GM21390 (cell line): ENCODE data around the gene MAPK8.
A peak's percentile ranks its signal among the peaks of the same experiment; 100 is the strongest.

Experiments
- ATAC-seq: cut with Tn5 transposase; IDR thresholded peaks from one replicate; pipeline ENCODE4 v1.9.1; 2021; ENCODE audit not compliant: unreplicated experiment

Gene MAPK8

DNA sequence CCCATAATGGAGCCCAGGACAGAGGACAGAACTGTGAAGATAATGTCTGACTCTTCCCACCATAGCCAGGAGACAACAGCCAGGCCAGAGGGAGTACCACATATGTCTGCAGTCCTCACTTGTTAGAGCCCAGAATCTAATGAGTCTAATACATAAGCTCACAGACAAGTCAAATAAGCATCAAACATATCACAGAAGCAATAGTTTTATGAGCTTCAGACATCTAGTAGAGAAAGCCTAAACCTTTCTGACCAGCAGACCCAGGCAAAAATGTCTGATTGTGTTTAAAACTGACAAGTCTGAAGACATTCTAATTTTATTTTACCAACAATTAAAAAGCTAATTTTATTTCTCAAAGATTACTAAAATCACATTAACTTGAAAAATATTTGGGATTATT, 75.5 kb downstream of the MAPK8 start:
- ATAC-seq, result no peak

DNA sequence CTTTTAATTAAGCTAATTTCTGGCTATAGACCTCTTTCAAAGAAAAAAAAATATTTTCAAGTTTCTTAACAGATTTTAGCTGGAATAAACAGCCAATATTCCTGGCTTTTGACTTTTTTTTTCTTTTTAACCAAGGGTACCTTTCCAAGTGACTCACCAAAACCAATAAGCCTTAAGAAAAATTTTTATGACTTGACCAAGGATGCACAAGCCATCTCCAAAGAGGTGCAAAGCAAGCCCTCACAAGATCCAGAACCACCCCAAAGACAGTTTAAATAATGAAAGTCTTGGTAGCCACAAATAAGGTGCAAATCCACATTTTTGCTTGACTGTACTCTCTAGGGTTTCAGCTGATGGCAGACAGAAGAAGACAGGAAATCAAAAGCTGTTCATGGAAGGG, 76.5 kb downstream of the MAPK8 start:
- no peak for ATAC-seq

DNA sequence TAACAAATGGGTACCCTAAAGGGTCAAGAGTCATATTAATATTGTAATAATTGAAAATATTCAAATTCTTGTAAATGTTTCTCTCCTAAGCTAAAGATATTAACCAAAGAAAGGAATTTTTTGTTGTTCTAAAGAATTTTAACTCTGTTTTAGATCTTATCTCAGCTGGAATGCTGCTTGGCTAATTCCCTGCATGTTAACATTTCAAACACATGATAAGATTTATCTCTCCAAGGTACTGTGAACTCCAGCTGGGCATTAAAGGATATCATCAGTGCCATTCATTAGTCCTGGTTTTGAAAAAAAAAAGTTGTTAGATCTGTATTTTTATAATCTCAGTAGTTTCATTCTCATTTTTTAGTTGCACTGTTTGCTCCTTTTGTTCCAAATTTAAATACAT, 76.9 kb downstream of the MAPK8 start:
- ATAC-seq, result no peak

DNA sequence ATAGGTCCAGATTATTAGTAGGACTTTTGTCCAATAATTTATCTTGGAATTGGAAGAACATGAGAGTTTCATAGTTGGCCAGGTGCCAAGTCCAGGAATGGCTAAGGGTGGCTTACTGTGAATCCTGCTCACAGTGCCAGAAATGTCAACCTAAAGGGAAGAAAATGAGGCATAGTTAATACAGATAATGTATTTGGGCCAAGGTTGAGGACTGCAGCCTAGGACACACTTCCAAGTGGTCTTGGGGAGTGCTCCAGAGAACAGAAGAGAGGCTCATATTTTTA, 78.2 kb downstream of the MAPK8 start:
- no peak for ATAC-seq

DNA sequence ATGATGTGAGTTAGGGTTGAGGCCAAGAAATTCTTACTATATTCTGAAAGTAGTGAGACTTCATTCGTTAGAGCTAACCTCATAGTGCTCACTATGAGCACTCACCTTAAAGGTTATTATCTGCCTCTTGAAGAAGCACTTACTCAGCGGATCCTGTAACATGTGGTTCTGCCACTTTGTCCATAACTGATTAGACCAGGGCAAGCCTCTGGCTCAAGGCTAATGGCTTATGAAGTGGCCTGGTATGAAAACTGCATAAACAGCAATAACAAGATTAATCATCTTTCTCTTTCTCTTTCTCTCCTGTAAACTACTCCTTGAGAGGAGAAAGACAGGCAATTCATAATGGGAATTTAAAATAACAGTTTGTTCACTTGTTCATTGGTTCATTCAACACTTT, 82.8 kb downstream of the MAPK8 start:
- ATAC-seq, result no peak

DNA sequence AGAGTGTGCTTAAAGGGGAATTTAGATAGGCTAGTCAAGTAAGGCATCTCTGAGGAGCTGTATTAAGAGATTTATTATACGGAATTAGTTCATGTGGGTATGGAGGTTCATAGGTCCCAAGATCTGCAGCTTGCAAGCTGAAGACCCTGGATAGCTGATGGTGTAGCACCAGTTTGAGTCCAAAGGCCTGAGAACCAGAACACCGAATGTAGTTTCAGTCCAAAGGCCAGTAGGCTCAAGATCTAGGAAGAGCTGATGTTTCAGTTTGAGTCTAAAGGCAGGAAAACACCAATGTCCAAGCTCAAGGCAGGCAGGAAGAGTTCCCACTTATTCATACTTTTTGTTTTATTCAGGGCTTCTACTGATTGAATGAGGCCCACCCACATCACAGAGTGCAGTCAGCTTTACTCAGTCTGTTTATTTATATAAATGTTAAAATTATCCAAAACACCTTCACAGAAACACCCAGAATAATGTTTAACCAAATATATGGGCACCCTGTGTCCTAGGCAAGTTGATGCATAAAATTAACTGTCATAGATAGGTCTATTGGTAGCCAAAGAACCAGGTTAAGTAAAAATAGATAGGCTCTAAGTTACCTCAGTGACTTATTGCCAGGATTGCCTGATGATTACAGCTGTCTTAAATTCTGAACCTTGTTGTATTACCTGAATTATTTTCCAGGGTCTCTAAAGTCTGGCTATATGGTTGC, 83.5 kb downstream of the MAPK8 start:
- no peak for ATAC-seq

DNA sequence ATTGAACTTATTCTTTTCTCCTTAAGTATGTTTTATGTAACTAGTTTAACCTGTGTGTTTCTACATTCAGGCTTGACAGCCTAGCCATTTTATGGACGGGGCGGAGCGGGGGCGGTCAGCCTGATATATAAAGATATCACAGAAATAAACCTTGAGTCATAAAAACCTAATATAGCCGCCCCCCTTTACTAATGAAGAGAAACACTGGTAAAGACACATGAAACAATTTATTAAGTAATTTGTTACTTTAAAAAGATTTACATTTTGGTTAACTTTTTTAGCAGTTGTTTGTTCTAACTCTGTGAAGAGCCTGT, 84.0 kb downstream of the MAPK8 start:
- no peak for ATAC-seq

DNA sequence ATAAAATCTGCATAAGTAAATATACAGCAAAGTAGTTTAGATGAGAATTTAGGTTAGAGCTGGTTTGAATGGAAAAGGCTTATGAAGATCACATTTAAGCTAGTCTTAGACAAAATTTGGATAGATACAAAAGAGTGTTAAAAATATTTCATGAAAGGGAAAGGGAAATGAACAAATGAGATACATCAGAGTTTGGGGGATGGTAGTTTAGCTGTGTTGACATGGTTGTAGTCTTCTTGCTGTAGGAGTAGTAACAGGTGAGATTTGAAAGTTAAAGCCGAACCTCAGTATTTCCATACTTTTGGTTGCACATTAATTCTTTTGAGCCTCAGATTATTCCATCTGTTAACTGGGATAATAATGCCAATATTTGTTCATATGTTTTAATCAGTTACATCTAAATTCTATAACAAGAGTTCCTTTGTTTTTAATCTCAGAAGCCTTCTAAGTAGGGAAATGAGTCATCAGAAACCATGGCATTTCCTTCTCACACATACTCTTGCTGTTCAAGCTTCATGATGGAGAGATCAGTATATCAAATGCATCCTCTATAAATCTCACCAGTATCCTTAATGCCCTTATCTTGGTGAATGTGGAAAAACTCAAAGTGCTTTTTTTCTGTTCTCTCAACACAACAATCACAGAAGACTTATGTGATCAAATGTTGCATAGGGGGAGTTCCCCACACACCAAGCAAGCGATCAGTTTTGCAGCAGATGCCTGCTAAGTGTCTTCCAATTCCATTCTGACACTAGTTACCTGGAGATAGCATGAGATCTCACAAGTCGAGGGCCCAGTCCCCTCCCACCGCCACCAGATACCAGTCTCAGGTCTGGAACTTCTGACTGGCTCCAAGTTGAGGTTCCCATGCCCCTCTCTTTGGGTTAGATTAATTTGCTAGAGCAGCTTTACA, 84.7 kb downstream of the MAPK8 start:
- peak; percentile 62 for ATAC-seq

DNA sequence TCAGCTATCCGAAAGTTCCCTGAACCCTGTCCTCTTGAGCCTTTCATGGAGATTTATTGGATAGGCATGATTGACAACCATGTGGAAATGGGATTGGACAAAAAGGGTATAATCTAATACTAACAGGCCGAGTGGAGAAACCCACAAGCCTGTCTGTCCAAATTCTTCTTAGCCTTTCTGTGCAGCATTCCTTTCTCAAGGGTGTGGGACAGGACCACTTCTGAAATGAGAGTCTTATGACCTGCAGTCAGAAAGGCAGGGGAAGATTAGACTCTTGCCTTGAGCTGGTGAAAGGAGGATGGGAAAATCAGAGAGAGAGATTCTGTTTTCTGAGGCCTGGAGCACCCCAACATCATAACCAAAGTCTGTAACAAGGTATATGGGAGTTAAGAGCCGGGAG, 85.5 kb downstream of the MAPK8 start:
- no peak for ATAC-seq

DNA sequence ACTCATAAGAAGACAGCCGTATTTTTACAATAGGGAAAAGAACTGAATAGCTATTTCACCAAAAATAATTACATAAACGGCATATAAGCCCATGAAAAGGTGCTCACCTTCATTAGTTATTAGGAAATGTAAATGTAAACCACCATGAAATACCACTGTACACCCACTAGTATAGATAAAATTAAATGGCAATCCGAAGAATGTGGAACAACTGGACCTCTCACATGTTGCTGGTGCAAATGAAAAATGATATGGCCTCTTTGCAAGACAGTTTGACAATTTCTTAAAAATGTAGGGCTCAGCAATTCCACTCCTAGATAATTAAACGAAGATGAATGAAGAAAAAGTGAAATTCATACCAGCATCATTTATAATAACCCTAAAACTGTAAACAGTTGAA, 91.8 kb downstream of the MAPK8 start:
- no peak for ATAC-seq

DNA sequence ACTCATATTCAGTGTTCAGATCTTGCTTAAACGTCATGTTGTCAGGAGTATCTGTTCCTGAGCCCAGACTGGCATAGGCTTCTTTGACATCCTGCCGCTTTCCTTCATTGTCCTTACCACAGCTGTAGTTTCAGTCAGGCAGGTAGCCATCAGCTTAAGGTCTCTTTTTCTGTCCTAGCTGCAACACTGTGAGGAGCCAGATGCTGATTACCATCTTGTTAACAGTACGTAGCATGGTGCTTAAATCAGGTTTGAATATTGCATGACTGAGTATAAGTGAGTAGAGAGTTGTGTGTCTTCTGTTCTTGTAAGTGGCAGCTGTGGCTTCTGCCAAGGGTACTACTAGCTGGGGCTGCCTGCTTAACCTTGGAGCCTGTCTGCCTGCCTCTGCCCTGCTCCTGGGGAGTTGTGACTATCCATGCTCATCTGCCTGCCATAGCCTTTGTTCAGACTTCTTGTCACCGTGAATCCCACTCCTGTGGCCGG, 92.6 kb downstream of the MAPK8 start:
- no peak for ATAC-seq

DNA sequence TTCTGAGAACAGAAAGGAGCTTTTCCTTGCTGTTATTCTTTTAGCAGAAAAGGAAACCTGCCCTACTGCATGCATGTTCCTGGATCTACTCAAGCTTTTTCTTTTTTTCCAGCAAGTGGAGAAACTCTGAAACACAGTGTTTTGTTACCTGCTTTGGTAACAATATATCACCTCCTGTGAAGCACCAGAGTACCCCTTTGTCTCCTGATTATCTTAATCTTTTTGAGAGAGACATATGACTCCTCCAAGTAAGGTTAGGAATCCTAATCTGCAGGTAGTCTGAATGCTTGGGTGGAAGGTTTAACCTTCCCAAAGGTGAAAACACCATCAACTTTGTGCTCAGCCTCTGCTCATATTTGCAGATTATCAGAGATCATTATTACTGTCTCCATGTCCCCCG, 93.1 kb downstream of the MAPK8 start:
- no peak for ATAC-seq

DNA sequence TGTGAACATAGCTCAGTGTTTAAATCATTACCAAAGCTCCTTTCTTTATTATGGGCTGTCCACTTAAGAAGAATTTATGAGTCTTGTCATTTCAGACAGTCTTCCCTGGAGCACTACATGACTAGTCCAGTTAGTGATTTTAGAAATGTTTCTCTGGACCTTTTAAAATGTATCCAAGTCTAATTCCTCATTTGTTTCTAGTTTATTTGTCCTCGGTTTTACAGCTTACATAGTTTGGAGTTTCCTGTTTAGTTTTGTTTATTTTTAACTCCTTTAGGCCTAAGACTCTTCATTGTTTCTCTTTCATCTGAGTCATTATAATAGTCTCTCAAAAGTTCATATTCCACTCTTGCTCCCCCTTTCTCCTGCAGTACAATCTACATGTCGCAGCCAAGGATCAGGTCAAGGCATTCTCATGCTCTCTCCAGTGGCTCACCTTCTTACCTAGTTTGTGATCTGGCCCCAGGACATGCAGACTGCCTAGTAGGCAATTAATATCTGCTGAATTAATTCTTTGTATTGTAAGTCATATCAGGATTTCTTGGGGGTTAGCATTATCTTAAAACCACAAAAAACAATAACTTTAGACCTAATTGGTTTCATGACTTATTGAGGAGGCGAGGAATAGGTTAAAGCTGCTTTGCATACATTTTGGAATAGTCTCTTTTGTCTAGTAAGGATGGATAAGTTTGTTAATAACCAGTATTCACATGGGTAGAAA, 93.8 kb downstream of the MAPK8 start:
- no peak for ATAC-seq

DNA sequence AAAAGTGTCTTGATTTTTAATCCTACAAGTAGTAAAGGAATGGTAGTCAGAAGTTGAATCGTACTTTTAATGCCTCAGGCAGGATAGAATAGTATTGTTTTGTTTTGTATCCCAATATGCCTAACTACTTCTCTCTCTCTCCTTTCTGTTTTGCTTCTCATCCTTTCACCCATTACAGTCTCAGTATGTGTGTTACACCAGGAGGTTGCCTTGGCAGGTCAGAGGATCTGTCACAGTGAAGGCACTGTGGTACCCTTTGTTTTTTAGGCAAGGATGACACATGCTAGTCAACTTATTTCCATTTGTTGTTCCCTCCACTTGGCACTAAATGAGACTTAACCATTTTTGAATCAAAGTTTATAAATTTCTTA, 94.4 kb downstream of the MAPK8 start:
- ATAC-seq, result no peak

DNA sequence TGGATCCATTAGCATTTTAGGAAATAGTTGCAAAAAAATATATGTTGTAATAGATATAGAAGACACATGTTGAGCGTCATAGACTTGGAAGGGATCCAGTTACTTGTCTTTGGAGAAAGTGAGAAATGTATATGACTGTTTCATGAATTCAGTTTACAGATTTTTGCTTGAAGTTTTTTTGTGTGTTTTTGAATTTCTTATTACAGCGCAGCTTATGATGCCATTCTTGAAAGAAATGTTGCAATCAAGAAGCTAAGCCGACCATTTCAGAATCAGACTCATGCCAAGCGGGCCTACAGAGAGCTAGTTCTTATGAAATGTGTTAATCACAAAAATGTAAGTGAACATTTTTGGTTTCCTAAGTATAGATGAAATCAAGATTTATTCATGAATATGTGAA, 98.2 kb downstream of the MAPK8 start:
- no peak for ATAC-seq

DNA sequence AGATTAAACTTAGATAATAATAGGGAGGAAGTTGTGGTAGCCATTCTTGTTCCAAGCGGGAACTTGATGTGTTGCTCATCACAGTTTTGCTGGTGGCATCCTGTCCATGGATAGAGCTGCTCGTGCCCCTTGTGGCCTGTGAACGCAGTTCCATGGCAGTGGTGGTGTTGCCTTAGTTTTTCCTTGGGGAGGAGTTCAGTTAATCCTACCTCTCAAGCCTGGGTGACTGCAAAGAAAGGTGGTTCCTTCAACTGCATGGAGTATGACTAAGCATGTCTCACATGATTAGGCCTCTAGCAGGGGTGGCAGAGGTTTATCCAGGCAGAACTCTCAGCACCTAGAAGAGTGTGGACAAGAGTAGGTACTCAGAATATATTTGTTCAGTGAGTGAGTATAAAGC, 99.7 kb downstream of the MAPK8 start:
- no peak for ATAC-seq

DNA sequence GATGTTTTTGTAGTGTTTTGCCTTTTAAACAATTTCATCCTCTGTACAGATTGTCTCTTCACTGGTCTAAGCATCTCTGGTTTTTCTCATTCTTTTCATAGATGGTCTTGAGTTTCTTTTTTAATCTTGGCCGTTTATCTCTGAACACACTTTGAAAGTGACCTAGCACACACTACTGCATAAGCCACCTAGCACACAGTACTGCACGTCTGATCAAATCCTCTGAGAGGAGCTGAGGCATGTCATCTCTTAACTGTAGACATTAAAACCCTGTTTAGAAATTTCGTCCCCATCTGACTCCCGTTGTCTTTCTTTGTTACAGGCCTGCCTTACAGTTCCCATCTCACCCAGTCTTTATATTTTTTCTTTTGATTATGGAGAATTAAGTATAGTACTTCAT, 100.2 kb downstream of the MAPK8 start:
- ATAC-seq, result no peak

DNA sequence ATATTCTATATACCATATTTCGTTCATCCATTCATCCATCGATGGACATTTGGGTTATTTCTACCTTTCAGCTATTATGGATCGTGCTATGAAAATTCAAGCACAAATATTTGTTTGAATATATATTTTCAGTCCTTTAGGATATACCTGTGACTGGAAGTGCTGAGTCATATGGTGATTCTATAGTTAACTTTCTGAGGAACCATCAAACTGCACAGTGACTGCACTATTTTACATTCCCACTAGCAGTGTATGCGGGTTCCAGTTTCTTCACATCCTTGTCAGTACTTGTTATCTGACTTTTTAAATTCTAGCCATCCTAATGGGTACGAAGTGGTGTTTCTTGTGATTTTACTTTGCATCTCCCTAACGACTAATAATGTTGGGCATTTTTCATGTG, 104.0 kb downstream of the MAPK8 start:
- no peak for ATAC-seq

DNA sequence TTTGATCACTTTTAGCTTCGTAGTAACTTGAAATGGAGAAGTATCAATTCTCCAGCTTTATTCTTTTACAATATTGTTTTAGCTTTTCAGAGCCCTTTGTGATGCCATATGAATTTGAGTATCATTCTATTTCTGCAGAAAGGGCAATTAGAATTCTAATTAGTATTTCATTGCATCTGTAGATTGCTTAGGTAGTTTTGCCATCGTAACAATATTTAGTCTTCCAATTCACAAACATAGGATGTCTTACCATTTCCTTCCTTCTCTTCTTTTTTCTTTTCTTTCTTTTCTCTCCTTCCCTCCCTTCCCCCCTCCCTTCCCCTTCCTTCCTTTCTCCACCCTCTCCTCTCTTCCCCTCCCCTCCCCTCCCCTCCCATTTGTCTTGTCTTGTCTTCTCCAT, 105.0 kb downstream of the MAPK8 start:
- ATAC-seq, result no peak

DNA sequence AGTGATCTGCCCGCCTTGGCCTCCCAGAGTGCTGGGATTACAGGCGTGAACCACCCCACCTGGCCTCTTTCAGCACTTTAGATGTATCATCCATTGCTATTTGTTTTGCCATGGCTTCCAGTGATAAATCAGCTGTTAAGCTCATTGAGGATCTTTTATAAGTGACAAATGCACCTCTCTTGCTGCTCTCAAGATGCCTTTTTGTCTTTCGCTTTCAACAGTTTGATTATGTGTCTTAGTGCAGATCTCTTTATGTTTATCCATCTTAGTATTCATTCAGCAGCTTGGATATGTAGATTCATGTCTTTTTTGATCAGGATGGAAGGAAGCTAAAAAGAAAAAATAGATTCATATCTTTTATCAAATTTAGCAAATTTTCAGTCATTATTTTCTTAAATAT, 105.6 kb downstream of the MAPK8 start:
- no peak for ATAC-seq

DNA sequence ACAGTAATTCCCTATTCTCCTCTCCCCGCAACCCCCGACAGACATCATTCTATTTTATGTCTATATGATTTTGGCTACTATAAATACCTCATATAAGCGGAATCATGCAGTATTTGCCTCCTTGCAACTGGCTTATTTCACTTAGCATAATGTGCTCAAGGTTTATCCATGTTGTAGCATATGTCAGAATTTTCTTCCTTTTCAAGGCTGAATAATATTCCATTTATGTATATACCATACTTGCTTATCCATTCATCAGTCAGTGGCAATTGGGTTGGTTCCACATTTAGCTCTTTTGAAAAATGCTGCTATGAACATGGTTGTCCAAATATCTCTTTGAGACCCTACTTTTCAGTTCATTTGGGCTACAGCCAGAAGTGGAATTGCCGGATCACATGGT, 106.5 kb downstream of the MAPK8 start:
- ATAC-seq, result no peak

DNA sequence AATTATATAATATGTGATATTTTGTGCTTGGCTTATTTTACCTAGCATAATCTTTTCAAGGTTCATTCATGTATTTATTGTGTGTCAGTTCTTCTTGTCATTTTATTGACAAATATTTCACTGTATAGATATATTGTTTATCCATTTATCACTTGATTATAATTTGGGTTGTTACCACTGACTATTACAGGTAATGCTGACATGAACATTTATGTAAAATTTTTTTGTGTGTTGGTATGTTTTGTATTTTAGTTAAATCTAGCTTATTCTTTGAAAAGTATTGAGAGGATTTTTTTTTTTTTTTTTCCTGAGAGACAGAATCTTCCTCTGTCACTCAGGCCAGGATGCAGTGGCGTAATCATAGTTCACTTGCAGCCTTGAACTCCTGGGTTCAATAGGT, 107.7 kb downstream of the MAPK8 start:
- no peak for ATAC-seq
